ENCODE measurements around the gene IFNG.
"Not testable (repeated sequence)": the region's sequence is repeated elsewhere in the genome, so short reads cannot be mapped to it uniquely, and the experiment has no call there.

IFNG gene

DNA sequence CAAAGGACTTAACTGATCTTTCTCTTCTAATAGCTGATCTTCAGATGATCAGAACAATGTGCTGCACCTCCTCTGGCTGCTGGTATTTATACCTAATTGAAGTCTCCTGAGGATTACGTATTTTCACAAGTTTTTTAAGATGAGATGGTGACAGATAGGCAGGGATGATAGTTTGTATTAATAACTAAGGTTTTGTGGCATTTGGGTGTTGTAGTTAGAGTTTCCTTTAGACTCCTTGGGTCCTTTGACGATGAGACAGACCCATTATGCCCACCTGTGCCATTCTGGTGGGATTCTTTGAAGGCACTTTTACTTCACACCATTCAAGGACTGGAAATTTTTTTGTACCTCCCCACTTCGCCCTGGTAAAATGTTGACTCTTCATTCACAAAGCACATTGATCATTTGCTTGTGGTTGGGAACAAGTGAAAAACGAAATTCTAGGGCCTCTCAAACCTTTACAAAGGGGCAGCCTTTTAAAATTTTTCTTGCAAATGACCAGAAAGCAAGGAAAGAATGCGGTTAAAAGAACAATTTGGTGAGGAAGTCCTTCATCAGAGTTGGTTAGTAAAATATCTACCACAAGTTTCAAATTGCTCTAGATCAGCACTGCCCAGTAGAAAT, at the start of gene IFNG:
Gene IFNG, minus strand, starts transcription at position 60 of the 624 bp plus-strand sequence. CDS start 125 bp downstream, outside the sequence.
- TF ChIP-seq, protein P1, sequence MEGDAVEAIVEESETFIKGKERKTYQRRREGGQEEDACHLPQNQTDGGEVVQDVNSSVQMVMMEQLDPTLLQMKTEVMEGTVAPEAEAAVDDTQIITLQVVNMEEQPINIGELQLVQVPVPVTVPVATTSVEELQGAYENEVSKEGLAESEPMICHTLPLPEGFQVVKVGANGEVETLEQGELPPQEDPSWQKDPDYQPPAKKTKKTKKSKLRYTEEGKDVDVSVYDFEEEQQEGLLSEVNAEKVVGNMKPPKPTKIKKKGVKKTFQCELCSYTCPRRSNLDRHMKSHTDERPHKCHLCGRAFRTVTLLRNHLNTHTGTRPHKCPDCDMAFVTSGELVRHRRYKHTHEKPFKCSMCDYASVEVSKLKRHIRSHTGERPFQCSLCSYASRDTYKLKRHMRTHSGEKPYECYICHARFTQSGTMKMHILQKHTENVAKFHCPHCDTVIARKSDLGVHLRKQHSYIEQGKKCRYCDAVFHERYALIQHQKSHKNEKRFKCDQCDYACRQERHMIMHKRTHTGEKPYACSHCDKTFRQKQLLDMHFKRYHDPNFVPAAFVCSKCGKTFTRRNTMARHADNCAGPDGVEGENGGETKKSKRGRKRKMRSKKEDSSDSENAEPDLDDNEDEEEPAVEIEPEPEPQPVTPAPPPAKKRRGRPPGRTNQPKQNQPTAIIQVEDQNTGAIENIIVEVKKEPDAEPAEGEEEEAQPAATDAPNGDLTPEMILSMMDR (conservative IDR thresholded peaks at IDR 0.05): no peak
- no peak within 1 kb of the TSS for H3K27ac ChIP-seq

GRCh38 chr12:68209048-68209728, 49.6 kb upstream of the IFNG start:
- H3K27ac ChIP-seq: not testable (repeated sequence)

DNA sequence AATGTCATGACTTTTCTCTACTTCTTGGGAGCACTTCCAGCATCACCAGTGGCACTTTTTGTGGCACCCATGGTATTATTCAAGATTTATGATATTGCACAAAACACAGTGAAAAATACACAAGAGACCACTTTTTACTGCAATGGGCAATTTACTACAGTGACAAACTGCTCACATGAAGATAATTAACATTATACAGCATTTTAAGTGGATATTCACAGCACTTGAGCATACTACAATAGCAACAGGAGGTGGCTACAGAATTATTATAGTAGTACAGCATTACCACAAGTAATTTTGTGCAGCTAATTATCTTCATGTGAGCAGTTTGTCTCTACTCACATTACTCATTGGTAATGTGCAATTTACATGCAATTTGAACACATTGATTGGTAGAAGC, 47.7 kb upstream of the IFNG start:
- TF ChIP-seq, protein P1 (conservative IDR thresholded peaks at IDR 0.05): no peak
- H3K27ac ChIP-seq: no peak overlapping the region

DNA sequence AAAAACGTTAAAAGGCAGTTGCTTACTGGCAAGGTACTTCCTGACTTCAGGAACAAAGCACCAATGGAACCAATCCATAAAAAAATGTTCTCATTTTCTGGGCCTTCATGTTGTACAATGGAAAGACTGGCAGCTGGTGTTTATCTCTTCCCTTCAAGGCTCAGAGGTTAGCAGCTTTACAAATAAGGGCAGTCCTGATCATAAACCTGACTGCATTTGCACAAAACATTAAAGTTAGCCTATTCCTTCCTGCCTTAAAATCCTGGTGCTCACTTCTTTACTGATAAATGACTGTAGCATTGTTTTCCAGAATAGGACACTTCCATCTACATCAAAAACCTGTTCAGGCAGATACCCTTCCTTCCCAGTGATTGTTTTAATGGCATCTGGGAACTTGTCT, 46.9 kb upstream of the IFNG start:
- no peak overlapping the region for H3K27ac ChIP-seq
- TF ChIP-seq, protein P1 (conservative IDR thresholded peaks at IDR 0.05): no peak

GRCh38 chr12:68203460-68203875, 43.9 kb upstream of the IFNG start:
- H3K27ac ChIP-seq: no peak overlapping the region
- TF ChIP-seq, protein P1 (conservative IDR thresholded peaks at IDR 0.05): no peak

- TF ChIP-seq, protein P1 (conservative IDR thresholded peaks at IDR 0.05): no peak
- H3K27ac ChIP-seq: no peak overlapping the region
Observed at GRCh38 chr12:68200854-68201253, 41.3 kb upstream of the IFNG start.

GRCh38 chr12:68199127-68199526, 39.6 kb upstream of the IFNG start:
- no peak overlapping the region for H3K27ac ChIP-seq
- TF ChIP-seq, protein P1 (conservative IDR thresholded peaks at IDR 0.05): no peak

DNA sequence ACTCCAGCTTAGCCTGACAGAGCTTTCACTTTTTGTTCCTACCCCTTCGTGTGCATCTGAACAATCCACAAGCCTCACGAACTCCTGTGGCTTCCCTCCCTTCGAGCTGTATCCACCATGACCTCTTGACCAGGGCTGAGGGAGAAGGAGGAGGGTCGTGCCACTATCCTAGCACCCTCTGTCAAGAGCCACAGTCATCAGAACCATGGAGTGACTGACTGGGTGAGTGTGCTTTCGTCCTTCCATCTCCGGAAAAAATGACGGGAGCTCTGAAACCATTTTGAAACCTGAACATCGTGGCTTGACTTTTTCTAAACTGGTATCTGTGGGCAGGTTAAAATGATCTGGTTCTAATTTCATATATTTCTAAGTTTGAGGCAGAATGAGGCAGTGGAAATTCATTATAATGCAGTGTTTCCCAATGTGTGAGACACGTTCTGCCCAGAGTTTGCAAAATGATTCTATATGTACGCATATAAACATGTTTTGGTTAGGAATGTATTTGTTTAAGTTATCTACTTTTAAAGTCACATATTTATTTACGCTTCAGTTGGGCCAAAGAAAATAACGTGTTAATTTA, 39.1 kb upstream of the IFNG start:
- TF ChIP-seq, protein P1 (conservative IDR thresholded peaks at IDR 0.05): no peak
- no peak overlapping the region for H3K27ac ChIP-seq
